NCI-H1105 (cell line): ENCODE results near the gene KLC1.
A peak's percentile ranks its signal among the peaks of the same experiment; 100 is the strongest.

ENCODE experiments used
- DNase-seq: peaks from one replicate; lab custom pipeline; 2025; lab: John Stamatoyannopoulos, UW

KLC1 gene

DNA sequence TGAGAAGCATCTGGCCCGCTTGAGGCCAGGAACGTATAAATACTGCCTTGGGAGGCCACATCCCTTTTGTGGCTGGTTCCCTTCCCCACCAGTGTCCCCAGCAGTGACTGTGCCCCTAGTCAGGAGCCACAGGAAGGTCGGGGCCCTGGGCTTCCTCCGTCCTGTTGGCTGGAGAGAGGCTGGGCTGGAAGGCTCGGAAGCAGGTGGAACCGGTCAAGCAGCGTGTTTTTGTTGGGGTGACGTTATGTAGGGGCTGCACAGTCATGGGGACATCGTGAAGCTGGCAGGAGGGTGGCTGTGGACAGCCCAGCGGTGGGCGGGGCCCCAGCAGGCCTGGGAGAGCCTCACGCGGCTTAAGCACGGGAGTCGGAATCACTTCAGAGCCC is 76.1 kb downstream of the KLC1 start:
- no peak for DNase-seq

GRCh38 chr14:103705504-103706284 is 76.7 kb downstream of the KLC1 start:
- no peak for DNase-seq

DNA sequence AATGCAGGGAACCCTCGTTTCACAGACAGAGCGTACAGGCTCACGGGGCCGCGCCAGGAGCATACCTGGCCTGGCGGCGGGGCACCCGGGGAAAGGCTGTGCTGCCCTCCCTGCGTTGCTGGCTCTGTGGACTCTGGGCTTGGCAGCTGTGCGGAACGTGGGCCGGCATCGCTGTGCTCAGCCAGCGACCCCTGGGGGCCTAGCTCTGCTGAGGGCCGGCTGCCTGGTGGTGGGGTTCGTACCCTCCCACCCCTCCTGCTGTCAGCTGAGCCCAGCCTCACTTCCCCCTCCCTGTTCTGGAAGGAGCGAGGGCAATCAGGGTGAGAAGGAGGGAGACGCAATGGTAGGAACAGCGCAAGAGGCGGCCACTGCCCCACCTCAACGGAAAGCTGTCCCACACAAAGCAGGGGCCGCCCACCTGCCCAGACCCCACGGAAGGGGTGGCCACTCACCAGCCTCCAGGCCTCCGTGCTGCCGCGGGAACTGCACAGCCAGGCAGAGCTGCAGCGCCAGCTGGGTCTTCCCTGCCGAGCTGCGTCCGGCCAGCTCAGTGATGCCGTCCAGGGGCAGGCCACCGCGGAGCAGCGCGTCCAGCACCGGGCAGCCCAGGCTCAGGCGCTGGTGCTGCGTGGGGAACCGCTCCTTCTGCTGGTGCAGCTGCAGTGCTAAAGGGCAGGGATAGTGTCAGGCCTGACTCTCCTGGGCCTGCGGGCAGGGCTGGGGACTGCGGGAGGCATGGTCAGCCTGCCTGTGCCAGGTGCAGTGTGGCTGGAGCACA is 77.7 kb downstream of the KLC1 start:
- no peak for DNase-seq

- DNase-seq, result no peak
Measured at GRCh38 chr14:103707329-103708263, 78.6 kb downstream of the KLC1 start.

DNA sequence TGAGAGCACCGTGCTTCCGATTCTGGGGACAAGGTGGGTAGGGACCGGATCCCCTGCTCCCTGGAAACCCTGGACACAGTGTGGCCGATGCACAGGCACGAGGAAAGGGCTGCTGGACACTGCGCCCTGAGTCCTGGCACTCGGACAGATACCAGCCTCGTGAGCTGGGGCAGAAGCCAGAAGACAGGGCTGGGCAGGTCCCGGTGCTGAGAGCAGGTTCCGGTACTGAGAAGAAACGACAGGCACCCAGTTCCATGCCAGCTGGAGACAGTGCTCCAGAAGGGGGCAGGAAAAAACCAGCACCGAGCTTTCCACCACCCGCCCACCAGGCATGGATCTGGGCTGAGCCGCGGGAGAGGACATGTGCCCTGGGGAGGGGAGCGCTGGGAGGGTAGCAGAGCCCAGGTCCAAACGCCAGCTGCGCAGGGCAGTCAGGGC is 79.8 kb downstream of the KLC1 start:
- no peak for DNase-seq

- DNase-seq, result no peak
Measured at GRCh38 chr14:103709814-103710213, 80.8 kb downstream of the KLC1 start.

DNA sequence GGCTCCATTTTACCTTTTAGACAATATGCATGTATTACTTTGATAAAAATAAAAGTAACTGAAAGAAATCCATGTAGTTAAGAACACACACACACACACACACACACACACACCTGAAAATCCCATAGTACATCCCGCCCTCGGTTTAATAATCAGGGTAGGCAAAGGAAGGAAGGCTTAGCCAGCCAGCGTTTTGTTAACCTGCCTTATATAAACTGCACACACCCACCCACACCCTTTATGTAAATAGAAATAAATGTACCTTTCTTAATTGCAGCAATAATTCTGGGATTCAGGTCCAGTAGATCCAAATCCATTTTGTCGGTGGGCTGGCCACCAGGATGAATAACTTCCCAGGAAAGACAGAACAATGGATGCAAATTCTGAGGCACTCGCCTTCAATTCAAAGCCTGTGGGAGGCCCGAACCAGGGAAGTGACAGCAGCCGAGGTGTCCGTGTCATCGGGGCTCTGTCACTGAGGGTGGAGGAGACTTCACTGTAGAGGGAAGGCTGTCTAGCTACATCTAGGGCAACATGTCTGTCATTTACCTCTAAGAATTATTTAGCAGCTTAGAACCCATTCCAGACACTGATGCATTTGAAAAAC is 81.9 kb downstream of the KLC1 start:
- no peak for DNase-seq

DNA sequence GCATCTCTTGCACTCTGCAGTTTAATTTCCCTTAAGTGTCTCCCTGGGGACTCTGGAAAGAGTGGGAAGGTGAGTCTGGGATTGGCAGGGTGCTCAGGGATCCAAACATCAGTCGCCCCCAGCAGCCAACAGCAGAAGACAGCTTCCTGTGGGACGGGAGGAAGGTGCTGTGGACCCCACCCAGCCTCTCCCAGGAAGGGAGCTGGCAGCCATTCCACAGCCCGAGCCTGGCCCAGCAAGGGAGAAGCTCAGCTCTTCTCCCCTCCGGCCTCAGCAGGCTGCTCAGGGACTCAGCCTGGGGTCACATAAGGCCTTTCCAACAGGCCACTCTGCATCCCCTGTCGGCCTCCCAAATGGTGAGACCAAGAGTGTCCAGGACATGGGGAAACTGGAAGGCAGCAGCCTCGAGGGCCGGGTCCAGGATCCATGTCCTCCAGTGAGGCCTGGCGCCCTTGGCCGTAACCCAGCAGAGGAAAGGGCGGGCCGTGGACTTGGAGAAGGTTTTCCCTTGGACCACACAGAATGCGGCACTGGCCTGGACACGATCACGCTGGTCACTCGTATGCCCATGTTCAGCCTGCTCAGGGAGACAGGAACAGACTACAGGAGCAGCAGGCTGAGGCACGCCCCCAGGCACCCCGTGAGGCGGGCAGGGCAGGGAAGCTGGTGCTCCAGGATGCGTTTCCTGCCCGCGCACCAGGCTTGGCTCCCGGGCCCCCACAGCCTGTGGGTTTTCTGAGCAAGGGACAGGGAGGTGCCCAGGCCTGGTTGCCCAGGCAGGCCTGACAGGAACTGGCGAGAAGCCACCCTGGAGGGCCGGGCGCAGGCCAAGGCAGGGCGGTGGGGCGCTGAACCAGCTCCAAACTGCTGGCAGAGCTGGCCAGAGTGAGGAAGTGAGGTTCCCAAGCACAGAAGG is 82.8 kb downstream of the KLC1 start:
- no peak for DNase-seq

DNA sequence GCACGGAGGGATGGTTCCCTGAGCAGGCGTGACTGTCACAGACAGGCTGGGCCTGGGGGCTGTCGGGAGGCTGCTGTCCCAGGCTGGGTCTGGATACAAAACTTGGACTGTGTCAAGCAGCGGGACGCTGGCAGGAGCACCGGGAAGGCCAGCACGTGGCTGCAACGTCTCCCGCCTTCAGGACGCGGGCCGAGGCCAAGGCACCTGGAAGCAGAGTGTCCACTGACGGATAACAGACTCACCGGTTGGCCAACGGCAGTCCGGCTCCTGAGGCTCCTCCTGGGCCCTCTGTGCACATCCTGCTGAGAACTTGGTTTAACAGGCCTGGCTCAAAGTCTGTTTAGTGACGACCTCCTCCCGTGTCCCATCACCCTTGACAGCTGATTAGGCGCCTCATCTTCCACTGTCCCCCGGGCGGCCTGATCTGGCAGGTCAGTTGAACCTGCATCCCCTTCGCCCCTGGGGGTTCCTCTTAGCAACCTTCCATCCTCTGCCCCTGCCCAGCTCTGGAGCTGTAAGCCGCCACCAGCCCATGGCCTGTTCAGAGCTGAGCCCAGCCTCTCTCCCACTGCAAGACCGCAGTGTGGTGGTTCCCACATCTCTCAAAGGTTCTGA is 83.7 kb downstream of the KLC1 start:
- DNase-seq, result no peak

DNA sequence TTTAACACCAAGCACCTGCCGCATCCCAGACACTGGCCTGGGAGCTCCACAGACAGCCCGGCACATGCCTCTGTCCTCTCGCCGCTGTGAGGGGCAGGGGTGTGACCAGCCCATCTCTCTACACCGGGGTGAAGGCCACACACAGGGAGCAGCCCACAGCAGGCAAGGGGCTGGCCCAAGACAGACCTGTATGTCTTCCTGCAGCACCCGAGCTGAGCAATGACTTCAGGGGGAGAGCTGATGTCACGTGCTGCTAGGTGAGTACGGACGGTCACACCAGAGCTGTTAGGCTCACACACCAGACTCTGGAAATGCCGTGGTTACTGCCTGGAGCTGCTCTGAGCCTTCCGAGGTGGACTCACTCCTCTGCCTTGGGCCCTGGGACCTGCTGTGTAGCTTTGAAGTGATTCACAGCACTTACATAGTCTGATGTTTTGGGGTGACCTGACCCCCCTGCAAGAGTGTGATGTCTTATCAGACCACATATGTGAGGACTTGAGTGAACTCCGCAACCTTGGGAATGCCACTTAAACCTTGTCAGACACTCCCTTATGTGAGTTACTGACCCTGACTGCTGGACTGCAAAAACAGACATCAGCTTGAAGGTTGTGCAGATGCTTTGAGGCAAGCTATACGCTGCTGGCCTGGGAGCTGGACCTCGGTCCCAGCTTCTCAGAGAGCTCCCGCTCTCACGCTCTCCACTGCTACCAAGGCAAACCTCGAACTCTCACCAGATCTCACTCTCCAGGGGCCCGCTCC is 84.5 kb downstream of the KLC1 start:
- DNase-seq, result no peak

- DNase-seq, result no peak
Measured at GRCh38 chr14:103714063-103714724, 85.2 kb downstream of the KLC1 start.

DNA sequence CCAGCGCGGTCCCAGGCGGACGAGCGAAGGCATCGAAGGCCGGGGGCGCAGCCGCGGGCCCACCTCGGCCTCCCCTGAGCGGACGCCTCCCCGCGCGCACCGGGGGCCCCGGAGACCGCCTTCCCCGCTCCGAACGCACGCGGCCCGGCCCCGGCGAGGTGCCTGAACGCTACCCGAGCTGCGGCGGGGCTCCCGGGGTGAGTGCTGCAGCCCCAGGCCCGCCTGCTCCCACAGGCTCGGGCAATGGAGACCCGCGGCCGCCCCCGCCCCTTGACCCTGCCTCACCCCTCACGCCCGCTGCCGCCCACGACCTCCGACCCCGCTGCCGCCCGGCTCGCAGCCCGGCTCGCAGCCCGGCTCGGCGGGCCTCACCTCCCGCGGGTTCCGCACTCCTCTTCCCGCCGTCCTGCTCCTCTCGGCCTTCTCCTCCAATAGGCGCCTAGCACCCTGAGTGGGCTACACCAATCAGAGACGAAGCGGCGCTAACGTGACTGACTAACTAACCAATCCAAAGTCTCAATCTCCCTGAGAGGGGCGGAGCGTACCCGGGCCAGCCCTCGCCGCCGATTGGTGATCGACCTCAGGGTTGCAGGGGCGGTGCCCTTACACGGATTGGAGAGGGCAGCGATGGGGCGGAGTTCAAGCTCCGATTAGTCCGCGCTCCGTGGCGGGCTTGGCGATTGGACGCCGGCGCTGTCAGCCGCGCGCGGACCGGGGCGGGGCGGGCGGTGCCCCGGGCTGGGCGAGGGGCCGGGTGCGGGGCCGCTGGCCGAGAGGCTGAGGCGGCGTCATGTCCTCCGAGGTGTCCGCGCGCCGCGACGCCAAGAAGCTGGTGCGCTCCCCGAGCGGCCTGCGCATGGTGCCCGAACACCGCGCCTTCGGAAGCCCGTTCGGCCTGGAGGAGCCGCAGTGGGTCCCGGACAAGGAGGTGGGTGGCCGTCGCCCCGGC is 86.3 kb downstream of the KLC1 start, which contains the start of the genes XRCC3 and ZFYVE21:
Gene XRCC3, minus strand, starts transcription at position 400 of the 949 bp plus-strand sequence. CDS start 4,364 bp downstream, outside the sequence.
Gene ZFYVE21, plus strand, starts transcription at position 759 of the 949 bp plus-strand sequence. Its CDS starts 32 bp downstream, at position 791.
- peak; percentile 100 for DNase-seq

GRCh38 chr14:103716091-103716801 is 87.2 kb downstream of the KLC1 start:
- DNase-seq, result no peak

DNA sequence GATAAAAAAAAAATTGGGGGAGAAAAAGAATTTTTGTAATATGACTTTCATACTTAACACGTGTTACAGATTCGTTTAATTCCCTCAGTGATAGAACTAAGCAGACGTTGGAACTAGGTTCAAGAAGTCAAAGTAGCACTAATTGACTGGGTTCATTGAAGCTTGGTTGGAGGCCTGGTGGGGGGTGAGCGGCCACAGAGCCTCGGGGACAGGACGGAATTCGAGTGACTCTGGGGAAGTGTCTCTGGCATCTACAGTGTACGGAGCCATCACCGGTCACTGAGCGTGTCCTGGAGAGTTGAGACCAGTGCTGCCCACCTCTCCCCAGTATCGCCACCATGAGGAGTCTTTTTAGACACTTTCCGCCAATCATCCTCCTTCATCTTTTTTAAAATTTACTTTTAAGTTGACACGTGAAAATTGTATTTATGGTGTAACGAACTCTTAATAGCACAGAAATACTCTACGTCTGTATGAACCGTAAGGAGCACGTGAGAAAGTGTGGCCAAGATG is 87.9 kb downstream of the KLC1 start:
- DNase-seq, result no peak

- DNase-seq, result no peak
Measured at GRCh38 chr14:103718572-103718971, 89.6 kb downstream of the KLC1 start.

GRCh38 chr14:103719751-103720150 is 90.7 kb downstream of the KLC1 start:
- no peak for DNase-seq
